NCI-H82 treated with DMSO at 0.1 percent for 48 hours (cell line): Measurements from ENCODE around the gene PPM1H.

Source experiments
- DNase-seq: peaks from one replicate; lab custom pipeline; 2025; ENCODE audit not compliant: unreplicated experiment; lab: John Stamatoyannopoulos, UW

PPM1H gene

GRCh38 chr12:62717643-62718042 lies 217.3 kb downstream of the PPM1H start:
- DNase-seq = peak; percentile 86

DNA sequence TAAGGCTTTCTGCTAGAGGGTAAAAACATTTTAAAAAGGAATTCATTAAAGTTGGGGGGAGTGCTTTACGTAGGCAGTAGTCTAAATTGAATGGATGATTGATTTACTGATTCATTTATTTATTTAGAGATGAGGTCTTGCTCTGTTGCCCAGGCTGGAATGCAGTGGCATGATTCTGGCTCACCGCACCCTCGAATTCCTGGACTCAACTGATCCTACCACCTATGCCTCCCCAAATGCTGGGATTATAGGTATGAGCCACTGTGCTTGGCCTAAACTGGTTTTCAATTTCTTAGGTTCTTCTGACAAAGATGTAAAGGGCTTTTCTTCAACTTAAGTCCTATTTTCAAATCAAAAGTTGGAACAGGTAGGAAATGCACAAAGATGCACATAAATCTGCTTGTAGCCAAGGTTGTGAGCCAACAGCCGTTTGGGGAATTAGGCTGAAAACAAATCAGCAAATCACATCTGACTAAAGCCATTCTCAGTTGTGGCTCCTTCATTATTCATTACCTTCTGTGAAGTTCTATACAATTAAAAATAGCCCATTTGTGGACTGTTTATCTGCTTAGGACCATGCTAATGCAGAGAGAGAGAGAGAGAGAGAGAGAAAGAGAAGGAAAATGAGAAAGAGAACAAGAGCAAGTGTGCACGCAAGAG lies 218.0 kb downstream of the PPM1H start:
- DNase-seq = peak; percentile 51

DNA sequence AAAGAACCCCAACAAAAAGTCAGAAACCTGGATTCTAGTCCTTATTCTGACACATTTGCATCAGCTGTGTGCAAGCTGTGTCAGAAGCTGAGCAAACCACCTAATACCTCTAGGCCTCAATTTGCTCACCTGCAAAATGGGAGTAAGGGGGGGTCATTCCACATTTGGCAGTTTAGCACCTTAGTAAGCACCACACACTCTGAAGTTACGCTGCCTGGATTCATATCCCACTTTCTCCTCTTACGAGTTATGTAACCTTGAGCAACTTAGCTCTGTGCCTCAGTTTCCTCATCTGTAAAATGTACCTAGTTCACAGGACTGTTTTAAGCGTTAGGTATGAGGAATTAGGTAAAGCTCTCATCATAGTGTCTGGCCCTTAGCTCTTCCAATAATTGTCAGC lies 218.9 kb downstream of the PPM1H start:
- no peak for DNase-seq

- peak; percentile 70 for DNase-seq
Measured at GRCh38 chr12:62714774-62715721, 219.9 kb downstream of the PPM1H start.

DNA sequence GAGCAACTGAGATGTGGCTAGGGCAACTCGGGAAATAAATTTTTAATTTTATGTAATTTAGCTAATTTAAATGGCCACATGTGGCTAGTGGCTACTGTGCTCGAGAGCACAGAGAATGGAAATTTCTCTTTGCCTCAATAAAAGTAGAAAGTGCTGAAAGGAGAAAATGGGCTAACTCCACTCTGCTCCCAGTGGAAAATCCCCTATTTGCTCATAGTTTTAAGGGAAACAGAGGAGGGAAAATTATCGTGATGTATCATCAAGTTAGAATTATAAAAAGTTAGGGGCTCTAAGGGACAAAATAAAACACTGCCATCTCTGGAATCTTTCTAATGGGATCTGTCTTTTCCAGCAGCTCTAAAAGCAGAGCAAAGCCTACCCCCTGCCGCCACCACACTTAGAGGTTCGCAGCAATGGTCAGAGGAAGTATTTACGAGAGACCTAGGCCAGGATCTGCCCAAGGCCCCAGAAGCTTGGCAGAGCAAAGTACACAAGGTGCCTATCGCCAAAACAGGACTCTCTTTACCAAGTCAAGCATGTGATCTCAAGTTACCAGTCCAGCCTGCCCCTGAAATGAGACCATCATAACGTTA lies 220.7 kb downstream of the PPM1H start:
- no peak for DNase-seq

- DNase-seq = no peak
Measured at GRCh38 chr12:62713723-62714122, 221.2 kb downstream of the PPM1H start.

DNA sequence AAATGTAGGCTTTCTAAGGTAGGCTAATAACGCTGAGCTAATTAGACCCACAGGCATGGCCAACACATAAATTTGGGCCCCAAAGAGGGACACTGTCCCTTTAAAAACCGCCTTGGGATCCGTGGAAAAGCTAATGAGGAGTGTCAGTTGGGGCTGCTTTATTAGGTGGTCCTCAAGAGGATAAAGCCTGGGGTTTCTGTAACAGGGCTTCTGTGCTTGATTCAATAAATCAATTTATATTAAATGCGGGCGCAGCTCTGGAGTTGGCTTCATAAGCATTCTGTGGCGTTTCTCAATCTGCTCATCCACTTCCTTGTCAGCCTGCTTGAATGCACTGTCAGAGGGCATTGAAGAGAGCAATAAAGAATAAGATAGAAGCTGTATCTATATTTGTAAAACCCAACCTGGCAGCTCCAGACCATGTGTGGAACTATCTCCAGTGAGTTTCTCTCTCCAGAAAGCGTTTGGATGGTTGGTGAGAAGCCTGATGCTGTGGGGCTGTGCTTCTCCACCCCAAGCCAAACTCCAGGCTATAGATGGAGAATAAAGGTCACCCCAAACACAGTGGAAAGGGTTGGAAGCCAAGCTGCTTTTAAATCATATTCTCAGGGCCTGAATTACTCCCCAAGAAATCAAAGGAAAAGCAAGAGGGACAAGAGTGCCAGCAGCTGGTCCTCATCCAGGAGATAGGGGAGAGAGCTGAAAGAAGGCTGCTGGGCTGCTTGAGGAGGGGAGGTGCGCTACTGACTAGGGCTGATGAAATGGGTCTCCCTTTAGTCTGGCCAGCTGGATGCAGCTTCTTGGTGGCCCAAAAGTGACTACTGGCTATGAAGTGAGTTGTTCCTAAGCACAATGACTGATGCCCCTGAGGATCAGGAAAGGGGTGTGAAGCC lies 222.0 kb downstream of the PPM1H start:
- DNase-seq = no peak

DNA sequence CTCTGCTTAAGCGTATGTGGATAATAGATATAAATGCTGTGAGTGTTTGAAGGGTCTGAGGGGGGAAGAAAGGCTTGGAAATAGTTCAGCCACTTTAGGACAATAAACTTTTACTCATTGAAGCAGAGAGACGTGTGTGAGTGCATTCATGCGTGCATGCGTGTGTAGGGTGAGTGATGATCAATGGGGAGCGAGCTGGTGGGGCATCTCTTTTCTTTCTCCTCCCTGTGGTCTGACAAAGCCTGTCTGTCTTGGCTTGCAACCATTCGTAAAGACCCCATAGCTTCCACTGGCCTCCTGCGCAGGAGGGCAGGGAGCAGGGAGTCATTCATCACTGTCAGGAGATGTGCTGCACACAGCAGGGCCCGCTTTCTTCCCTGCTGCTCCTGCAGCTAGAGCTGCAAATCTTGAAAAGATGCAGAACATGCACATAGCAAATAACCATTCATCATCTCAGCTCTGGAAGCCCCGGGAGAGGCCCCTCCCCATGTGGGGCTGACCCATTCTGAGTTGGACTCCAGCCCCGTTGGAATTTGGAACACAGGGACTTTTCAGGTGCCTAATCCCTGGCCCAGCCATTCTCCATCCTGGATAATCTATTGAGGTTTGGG lies 223.2 kb downstream of the PPM1H start:
- DNase-seq = no peak

DNA sequence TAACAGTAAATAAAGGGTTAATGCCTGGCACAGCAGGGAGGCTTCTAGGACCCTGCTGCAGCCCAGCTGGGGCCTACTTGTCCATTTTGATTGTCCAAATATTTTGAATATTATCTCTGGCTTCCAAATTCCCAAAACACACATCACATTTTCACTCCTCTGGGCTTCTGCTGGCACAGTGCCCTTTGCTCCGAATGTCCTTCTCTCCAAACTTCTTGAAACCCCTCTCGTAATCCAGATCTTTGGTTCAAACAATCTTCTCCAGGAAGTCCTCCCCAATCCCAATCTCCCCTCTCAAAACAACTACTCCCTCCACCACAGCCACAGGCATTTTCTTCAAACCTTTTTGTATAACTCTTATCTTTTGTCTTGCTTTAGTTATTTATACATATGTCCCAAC lies 225.6 kb downstream of the PPM1H start:
- no peak for DNase-seq

- DNase-seq = no peak
Measured at GRCh38 chr12:62707939-62708338, 227.0 kb downstream of the PPM1H start.

DNA sequence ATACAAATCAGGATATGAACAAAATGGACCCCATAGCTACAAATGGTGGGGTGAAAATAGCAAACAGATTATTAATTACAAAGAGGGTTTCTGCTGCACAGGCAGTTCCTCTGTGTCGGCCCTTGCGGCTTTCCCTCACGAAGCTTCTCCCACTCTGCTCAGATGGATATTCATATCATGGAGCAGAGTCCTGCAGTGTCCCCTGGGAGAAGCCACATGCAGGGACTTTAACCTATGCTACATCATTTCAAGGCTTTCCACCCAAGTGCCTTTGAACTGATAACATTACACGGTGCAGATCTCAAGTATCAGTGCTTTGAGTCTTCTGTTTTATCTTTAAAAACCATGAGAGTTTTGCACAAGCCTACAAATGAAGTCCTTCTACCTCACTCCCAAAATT lies 229.1 kb downstream of the PPM1H start:
- no peak for DNase-seq

DNA sequence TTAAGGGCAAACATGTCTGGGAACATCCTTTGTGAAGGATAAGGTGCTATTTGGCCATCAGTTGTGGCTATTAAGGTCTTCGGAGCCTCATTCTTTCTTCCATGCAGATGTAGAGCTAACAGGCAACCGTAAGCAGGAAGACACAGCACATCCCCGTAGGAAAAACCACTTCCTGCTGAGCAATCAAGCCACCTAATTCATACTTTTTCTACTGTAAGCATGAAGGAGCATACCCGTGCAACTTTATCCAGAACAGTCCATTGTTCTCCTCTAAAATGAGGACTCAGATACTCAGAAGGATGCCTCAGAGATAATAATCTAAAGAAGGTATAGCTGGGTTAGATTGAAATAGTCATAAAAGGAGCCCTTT lies 232.0 kb downstream of the PPM1H start:
- no peak for DNase-seq

GRCh38 chr12:62701492-62701891 lies 233.5 kb downstream of the PPM1H start:
- DNase-seq = no peak

DNA sequence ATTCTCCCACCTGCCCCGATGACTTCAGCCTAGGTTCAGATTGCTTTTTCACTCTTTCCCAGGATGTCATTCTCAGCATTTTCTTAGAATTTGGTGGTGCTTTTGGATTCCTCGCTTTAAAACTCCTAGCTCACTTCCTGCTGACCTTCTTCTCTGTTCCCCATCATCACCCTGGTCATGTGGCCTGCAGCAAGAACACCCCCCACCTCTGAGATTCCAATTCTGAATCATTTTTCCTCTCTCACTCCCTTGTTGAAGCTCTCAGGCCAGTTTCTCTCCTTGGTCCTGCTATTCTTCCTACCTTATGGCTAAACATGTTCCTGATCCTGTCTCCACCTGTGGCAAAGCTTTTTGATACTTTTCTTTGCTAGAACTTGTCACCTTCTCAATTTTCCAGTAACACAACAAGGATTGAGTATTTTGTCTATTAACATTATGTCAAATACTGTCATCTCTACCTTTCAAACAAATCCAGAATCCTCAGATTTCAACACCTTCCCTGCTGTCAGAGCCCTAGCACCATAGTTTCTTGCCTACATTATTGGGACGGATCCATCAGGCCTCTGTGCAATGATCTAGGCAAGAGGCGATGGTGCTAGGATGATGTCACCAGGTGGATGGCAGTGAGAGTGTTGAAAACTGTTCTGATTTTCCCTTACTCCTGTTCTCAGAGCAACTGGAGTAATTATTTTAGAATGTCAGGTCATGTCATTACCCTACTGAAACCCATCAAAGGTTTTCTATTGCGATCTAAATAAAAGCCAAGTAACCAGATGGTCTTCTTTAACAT lies 234.7 kb downstream of the PPM1H start:
- DNase-seq = no peak

DNA sequence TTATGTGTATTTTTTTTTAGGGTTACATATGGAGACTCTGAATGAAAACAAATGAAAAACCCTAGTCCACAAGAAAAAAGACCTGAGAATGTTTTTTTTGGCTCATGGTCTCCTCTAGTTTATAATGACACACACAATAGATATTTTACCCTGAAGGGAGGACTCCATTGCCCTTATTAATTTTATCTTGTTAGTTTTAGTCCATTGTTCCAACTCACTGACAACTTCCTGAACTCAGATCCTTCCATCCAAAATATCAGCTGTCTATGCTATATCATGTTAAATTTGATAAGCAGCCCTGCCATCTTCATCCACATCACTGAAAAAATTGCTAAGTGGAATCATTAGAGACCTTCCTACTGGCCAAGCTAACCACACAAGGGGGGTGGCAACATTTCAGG lies 236.2 kb downstream of the PPM1H start:
- DNase-seq = no peak

DNA sequence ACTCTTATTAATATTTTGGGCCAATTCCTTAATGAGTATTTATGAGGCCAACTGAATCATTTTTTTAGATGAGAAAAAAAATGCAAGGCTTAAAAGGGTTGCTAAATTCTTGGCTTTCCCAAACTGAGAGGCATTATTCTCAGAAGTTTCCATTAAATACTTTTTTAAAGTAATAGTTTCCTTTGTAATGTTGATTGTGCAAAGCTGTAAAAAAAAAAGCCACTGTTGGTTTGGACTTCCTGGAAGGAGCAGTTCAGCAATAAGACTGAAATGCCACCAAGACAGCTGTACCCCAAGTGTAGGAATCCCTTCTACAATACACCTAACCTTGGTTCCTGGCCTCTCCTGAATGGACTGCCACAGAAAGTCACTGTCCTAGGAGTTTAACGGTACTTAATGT lies 237.1 kb downstream of the PPM1H start:
- DNase-seq = no peak

GRCh38 chr12:62695696-62696095 lies 239.3 kb downstream of the PPM1H start:
- DNase-seq = no peak

GRCh38 chr12:62694632-62695031 lies 240.3 kb downstream of the PPM1H start:
- no peak for DNase-seq

DNA sequence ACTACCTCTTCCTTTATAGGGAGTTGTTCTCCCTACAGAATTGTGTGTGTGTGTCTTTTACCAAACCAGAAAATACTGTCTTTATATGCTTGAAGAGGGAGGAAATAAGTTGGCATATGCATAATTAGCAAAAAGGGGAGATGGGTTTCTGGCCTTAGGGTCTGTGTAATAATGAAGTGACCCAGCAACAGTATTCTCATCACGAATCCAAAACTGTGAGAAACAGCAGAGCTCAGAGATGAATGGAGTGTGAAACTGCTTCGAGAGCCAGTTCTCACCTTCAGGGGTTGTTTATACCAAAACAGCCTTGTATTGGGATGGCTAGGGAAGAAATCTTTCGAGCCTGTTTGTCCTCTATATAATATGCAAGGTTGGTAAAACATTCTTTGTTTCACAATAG lies 240.8 kb downstream of the PPM1H start:
- DNase-seq = no peak
